ENCODE data around the gene FOLR2.
"Not testable (repeated sequence)": the region's sequence is repeated elsewhere in the genome, so short reads cannot be mapped to it uniquely, and the experiment has no call there.

The FOLR2 gene

GRCh38 chr11:72216638-72217037 is at the start of gene FOLR2:
TSS of gene FOLR2 (plus strand) at chr11:72216794. CDS start at chr11:72218585, 1,791 bp downstream.
- DNase-seq (ENCODE audit: low spot score) (no peak), FAIRE-seq (no peak)

DNA sequence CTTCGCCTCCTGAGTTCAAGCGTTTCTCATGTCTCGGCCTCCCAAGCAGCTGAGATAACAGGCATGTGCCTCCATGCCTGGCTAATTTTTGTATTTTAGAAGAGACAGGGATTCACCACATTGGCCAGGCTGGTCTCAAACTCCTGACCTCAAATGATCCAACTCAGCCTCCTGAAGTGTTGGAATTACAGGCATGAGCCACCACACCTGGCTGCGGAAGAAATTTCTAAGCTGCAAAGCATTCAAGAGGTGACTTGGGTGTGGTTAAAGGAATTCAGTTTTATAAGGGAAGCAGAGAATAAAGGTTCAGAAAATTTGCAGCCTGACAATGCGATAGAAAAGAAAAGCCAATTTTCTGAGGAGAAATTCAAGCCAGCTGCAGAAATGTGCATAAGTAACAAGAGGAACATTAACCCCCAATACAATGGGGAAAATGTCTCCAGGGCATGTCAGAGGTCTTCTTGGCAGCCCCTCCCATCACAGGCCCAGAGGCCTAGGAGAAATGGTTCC is 47.5 kb upstream of the FOLR2 start:
- not testable (repeated sequence) for DNase-seq (ENCODE audit: low spot score); FAIRE-seq

- DNase-seq (ENCODE audit: low spot score); FAIRE-seq: not testable (repeated sequence)
Measured at GRCh38 chr11:72169754-72170153, 46.8 kb upstream of the FOLR2 start.

GRCh38 chr11:72172043-72172442 is 44.6 kb upstream of the FOLR2 start:
- not testable (repeated sequence) for DNase-seq (ENCODE audit: low spot score)
- FAIRE-seq, result peak; percentile 86

GRCh38 chr11:72173291-72173690 is 43.3 kb upstream of the FOLR2 start:
- no peak for FAIRE-seq

DNA sequence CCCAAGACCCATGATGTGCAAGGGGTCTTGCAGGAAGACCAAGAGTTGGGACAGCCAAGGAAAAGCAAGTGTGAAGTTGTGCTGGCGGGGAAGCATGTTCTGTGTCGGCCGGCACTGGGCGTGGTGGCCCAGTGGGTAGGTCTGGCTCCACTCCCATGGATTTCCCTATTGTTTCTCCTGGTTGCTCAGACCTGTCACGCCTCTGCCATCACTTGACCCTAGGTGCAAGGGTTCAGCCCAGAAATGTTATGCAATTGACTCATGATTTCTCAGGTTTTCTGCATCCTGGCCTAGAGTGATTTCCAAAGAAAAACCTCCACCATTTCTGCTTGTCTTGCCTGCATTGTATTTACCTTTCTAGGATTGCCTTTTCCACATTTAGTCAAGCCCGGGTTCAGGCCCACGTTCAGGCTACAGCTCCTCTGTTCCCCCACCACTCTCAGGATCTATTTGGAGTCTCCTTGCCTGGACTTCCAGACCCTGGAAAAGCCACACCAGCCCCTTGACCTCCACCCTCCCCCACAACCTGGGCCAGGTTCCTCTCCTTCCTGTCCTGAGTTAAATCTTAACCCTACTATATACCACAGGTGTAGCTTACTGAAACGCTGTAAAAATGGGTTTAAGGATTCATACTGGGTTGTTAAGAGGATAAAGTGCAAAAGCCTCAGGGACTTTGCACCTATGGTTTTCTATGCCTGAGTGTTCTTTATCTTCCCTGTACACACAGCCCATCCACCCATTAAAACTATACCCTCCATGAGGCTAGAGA is 42.1 kb upstream of the FOLR2 start:
- DNase-seq (ENCODE audit: low spot score) (no peak), FAIRE-seq (no peak)

More at GRCh38 chr11:72173291-72173690, 43.3 kb upstream of the FOLR2 start:
- no peak for DNase-seq (ENCODE audit: low spot score)

GRCh38 chr11:72177656-72178055 is 38.9 kb upstream of the FOLR2 start:
- DNase-seq (ENCODE audit: low spot score), result no peak
- no peak for FAIRE-seq

GRCh38 chr11:72179049-72179803 is 37.4 kb upstream of the FOLR2 start:
- DNase-seq (ENCODE audit: low spot score) (no peak), FAIRE-seq (no peak)

- no peak for DNase-seq (ENCODE audit: low spot score)
- FAIRE-seq, result no peak
Measured at GRCh38 chr11:72179804-72180396, 36.7 kb upstream of the FOLR2 start.

DNA sequence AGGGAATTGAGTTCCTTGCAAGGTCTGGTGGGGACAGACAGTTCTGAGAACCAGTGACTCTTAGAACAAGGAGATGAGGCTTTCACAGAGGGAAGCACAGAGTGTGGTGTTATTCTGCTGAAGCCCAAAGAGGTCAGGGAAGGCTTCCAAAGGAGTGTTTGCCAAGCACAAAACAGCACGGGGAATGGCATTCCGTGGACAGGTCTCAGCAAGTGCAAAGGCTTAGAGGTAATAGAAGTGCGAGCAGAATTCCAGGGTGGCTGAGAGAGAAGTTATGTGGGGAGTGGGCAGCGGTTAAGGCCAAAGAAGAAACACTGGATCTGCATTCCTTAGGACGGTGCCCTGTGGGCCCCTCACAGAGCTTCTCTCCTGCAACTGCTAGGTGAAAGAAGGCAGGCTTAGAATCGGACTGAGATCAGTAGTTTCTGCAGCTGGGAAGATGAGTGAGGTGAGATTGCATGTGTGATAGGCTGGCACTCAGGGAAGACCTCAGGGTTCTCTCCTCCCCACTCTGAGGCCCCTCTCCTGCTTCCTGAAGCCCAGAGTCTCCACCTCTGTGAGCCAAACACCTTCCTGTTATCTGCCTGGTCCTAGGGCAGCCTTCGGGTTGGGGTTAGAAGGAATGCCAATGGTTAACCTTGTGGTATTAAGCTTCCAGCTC is 35.6 kb upstream of the FOLR2 start:
- DNase-seq (ENCODE audit: low spot score), result not testable (repeated sequence)
- FAIRE-seq, result peak; percentile 46

DNA sequence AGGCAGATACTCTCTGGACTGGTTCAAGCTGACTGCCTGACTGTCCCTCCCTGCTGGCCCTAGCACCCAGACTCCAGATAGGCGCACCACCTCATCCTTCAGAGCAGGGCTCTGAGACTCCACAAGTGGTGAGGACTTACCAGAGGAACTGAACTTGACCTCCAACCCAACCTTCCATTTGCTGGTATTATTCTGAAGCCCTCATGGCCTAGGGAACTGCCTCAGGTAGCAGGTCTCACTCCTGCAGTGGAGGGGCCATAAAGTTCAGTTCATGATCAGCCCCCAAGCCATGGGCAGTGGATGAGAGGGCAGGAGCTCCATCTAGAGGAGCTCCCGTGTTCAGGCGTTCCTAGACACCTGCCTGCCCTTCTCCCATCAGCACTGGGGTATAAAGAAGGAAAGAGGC is 35.0 kb upstream of the FOLR2 start:
- not testable (repeated sequence) for FAIRE-seq; DNase-seq (ENCODE audit: low spot score)

- FAIRE-seq, result no peak
- DNase-seq (ENCODE audit: low spot score), result no peak
Measured at GRCh38 chr11:72188267-72188666, 28.3 kb upstream of the FOLR2 start.

DNA sequence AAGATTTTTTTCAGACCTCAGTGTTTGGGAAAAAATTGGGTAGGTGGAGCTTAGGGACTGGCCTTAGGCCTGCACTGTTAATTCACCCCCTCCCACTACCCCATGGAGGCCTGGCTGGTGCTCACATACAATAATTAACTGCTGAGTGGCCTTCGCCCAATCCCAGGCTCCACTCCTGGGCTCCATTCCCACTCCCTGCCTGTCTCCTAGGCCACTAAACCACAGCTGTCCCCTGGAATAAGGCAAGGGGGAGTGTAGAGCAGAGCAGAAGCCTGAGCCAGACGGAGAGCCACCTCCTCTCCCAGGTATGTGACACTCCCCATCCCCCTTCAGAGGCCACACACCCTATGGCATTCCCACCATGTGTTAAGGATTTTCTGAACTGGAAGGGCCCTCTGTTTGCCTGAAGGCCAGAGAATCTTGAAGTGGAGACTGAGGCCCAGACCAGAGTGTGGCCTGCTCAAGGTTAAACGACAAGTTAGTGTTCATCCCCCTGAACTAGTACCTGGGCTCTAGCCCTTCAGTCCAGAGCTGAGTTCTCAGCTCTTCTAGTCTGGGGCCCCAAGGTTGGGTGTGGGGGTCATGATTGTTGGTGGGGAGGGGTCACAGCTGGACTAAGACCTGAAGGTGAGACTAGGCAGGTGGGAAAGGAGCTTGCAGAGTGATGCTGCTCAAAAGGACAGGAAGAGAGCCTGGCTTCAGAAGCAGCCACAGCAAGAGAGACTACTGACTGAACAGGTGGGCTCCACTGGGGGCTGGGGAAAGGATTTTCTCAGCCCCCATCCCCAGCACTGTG is 26.9 kb upstream of the FOLR2 start:
- FAIRE-seq, result no peak

GRCh38 chr11:72190631-72191071 is 25.9 kb upstream of the FOLR2 start:
- no peak for FAIRE-seq
- DNase-seq (ENCODE audit: low spot score), result no peak

More for the DNA sequence above, 26.9 kb upstream of the FOLR2 start:
- no peak for DNase-seq (ENCODE audit: low spot score)

DNA sequence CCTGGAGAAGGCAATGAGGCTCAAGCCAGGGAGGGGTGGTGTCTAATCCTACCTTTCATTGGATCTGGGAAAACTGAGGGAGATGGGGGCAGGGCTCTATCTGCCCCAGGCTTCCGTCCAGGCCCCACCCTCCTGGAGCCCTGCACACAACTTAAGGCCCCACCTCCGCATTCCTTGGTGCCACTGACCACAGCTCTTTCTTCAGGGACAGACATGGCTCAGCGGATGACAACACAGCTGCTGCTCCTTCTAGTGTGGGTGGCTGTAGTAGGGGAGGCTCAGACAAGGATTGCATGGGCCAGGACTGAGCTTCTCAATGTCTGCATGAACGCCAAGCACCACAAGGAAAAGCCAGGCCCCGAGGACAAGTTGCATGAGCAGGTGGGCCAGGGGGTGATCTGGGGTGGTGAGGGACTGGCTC is 24.6 kb upstream of the FOLR2 start, which contains the start of gene FOLR1:
Gene FOLR1 (plus strand): TSS at position 180 of the 421 bp plus-strand sequence. CDS start 34 bp downstream, at position 214.
- DNase-seq (ENCODE audit: low spot score) (peak; percentile 79), FAIRE-seq (peak; percentile 81)

DNA sequence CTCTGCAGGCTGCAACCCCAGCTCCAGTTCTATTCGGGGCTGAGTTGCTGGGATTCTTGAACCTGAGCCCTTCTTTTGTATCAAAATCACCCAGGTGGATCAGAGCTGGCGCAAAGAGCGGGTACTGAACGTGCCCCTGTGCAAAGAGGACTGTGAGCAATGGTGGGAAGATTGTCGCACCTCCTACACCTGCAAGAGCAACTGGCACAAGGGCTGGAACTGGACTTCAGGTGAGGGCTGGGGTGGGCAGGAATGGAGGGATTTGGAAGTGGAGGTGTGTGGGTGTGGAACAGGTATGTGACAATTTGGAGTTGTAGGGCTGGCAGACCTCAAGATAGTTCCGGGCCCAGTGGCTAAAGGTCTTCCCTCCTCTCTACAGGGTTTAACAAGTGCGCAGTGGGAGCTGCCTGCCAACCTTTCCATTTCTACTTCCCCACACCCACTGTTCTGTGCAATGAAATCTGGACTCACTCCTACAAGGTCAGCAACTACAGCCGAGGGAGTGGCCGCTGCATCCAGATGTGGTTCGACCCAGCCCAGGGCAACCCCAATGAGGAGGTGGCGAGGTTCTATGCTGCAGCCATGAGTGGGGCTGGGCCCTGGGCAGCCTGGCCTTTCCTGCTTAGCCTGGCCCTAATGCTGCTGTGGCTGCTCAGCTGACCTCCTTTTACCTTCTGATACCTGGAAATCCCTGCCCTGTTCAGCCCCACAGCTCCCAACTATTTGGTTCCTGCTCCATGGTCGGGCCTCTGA is 20.9 kb upstream of the FOLR2 start:
- no peak for FAIRE-seq
- no peak for DNase-seq (ENCODE audit: low spot score)

- peak; percentile 100 for FAIRE-seq
- DNase-seq (ENCODE audit: low spot score), result not testable (repeated sequence)
Measured at GRCh38 chr11:72201445-72201844, 15.1 kb upstream of the FOLR2 start.

DNA sequence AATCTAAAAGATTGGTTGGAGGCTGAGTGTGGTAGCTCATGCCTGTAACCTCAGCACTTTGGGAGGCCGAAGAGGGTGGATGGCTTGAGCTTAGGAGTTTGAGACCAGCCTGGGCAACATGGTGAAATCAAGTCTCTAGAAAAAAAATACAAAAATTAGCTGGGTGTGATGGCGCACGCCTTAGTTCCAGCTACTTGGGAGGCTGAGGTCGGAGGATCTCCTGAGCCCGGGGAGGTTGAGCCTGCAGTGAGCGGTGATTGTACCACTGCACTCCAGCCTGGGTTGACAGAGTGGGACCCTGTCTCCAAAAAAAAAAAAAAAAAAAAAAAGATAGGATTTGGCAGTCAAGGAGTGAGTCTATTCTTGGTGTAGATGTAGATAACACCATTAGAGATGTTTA is 14.0 kb upstream of the FOLR2 start:
- FAIRE-seq, result no peak
- DNase-seq (ENCODE audit: low spot score), result no peak

DNA sequence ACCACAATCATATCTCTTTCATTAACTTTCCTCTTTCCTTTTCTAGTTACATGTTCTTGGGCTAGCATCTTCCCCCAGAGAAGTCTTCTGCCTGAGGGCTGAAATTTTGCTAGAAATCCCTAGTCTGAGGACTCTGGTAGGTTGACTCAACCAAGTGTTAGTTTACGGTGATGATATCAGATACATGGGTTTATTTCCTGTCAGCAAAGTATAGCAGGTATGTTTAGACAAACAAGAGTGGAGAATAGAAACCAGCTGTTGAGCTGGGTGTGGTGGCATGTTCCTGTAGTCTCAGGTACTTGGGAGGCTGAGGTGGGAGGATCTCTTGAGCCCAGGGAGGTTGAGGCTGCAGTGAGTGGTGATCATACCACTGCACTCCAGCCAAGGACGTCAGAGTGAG is 13.4 kb upstream of the FOLR2 start:
- FAIRE-seq, result no peak

More for the DNA sequence above, 13.4 kb upstream of the FOLR2 start:
- no peak for DNase-seq (ENCODE audit: low spot score)

Data from urothelium cell line (cell line).